GM19240 (cell line): ENCODE results near the gene JPH3.
A peak's percentile ranks its signal among the peaks of the same experiment; 100 is the strongest.

Experiments
- DNase-seq: peaks from one replicate; pipeline ENCODE4 v3.0.0; 2011; ENCODE audit warnings: low spot score; ENCODE audit not compliant: insufficient read length

JPH3 gene

GRCh38 chr16:87626401-87626800 is 24.1 kb downstream of the JPH3 start:
- no peak for DNase-seq

GRCh38 chr16:87626905-87627304 is 24.6 kb downstream of the JPH3 start:
- no peak for DNase-seq

GRCh38 chr16:87627542-87628245 is 25.4 kb downstream of the JPH3 start:
- DNase-seq: no peak

- no peak for DNase-seq
These were observed 26.1 kb downstream of the JPH3 start for GRCh38 chr16:87628246-87628923.

GRCh38 chr16:87628940-87629339 is 26.6 kb downstream of the JPH3 start:
- DNase-seq: no peak

- no peak for DNase-seq
These were observed 28.8 kb downstream of the JPH3 start for GRCh38 chr16:87631067-87631466.

- no peak for DNase-seq
These were observed 32.1 kb downstream of the JPH3 start for GRCh38 chr16:87634411-87634810.

GRCh38 chr16:87635541-87636049 is 33.3 kb downstream of the JPH3 start:
- peak; percentile 70 for DNase-seq

GRCh38 chr16:87636050-87636684 is 33.9 kb downstream of the JPH3 start:
- peak; percentile 83 for DNase-seq

- no peak for DNase-seq
These were observed 34.4 kb downstream of the JPH3 start for GRCh38 chr16:87636741-87637140.

- DNase-seq: no peak
These were observed 35.0 kb downstream of the JPH3 start for GRCh38 chr16:87637357-87637756.

GRCh38 chr16:87638736-87639135 is 36.4 kb downstream of the JPH3 start:
- DNase-seq: no peak

- no peak for DNase-seq
These were observed 39.4 kb downstream of the JPH3 start for GRCh38 chr16:87641721-87642120.

GRCh38 chr16:87642491-87642890 is 40.2 kb downstream of the JPH3 start:
- DNase-seq: no peak

GRCh38 chr16:87644186-87644585 is 41.9 kb downstream of the JPH3 start:
- DNase-seq: no peak

GRCh38 chr16:87644596-87644995 is 42.3 kb downstream of the JPH3 start:
- DNase-seq: no peak

GRCh38 chr16:87645802-87646201 is 43.5 kb downstream of the JPH3 start:
- DNase-seq: no peak

- DNase-seq: no peak
These were observed 45.3 kb downstream of the JPH3 start for GRCh38 chr16:87647431-87648185.

- no peak for DNase-seq
These were observed 45.9 kb downstream of the JPH3 start for GRCh38 chr16:87648236-87648635.

GRCh38 chr16:87648698-87649487 is 46.6 kb downstream of the JPH3 start:
- DNase-seq: no peak

GRCh38 chr16:87652386-87652785 is 50.1 kb downstream of the JPH3 start:
- DNase-seq: no peak
